GM23338 (cell line): ENCODE data around the gene ARHGEF10L. TPM values are rescaled to one million over a fixed set of nuclear protein-coding genes. Genes with fewer than 3 reads are reported as not detected.

Experiments used
- ATAC-seq: fragments of 200-7000 bp; cut with Tn5 transposase; 3 replicates; pipeline ENCODE4 v1.9.1; 2020
- DNase-seq: peaks from one replicate; pipeline ENCODE4 v3.0.0-alpha.2; 2015; ENCODE audit warnings: low spot score
- H2AFZ ChIP-seq: fragments of 200-600 bp; sonication (generic); 2 replicates; pipeline ENCODE4 v1.8.0; 2016; ENCODE audit warnings: antibody characterized with exemption, mild to moderate bottlenecking, moderate library complexity
- H3F3A ChIP-seq: fragments of 200-600 bp; sonication (generic); replicated peaks from 2 replicates; pipeline ENCODE4 v1.8.0; 2017; ENCODE audit warnings: antibody characterized with exemption, mixed run types, low read depth
- H3K27ac ChIP-seq: fragments of 200-600 bp; sonication (generic); 2 replicates; pipeline ENCODE4 v1.6.1; 2016; ENCODE audit warnings: low read depth
- H3K27me3 ChIP-seq: fragments of 200-600 bp; sonication (generic); 2 replicates; pipeline ENCODE4 v1.8.0; 2016; ENCODE audit warnings: mild to moderate bottlenecking, mixed run types, moderate library complexity; ENCODE audit not compliant: insufficient read depth
- H3K36me3 ChIP-seq: fragments of 200-600 bp; sonication (generic); 2 replicates; pipeline ENCODE4 v1.8.0; 2016; ENCODE audit warnings: mild to moderate bottlenecking; ENCODE audit not compliant: insufficient read depth
- H3K4me1 ChIP-seq: fragments of 200-600 bp; sonication (generic); 2 replicates; pipeline ENCODE4 v1.8.0; 2016; ENCODE audit warnings: mild to moderate bottlenecking, moderate library complexity; ENCODE audit not compliant: insufficient read depth
- H3K4me2 ChIP-seq: fragments of 200-600 bp; sonication (generic); 2 replicates; pipeline ENCODE4 v1.7.1; 2017; ENCODE audit warnings: mixed run types
- H3K4me3 ChIP-seq: fragments of 200-600 bp; sonication (generic); 2 replicates; pipeline ENCODE4 v1.6.1; 2016; ENCODE audit warnings: mixed run types
- H3K79me2 ChIP-seq: fragments of 200-600 bp; sonication (generic); replicated peaks from 2 replicates; pipeline ENCODE4 v1.8.0; 2017; ENCODE audit warnings: mild to moderate bottlenecking; ENCODE audit not compliant: insufficient read depth
- H3K9me2 ChIP-seq: fragments of 200-600 bp; sonication (generic); 2 replicates; pipeline ENCODE4 v1.8.0; 2017; ENCODE audit not compliant: insufficient read depth
- H4K20me1 ChIP-seq: fragments of 200-600 bp; sonication (generic); replicated peaks from 2 replicates; pipeline ENCODE4 v1.8.0; 2017; ENCODE audit warnings: mild to moderate bottlenecking; ENCODE audit not compliant: insufficient read depth
- H3K27ac Mint-ChIP-seq: 2 replicates; pipeline ENCODE4 v1.8.0; 2020; ENCODE audit warnings: inconsistent platforms, mild to moderate bottlenecking, moderate library complexity, mixed read lengths
- H3K27me3 Mint-ChIP-seq: 3 replicates; pipeline ENCODE4 v1.8.0; 2022; ENCODE audit warnings: low read depth, mild to moderate bottlenecking, moderate library complexity, mixed read lengths, inconsistent platforms; ENCODE audit not compliant: insufficient read depth, poor library complexity
- H3K36me3 Mint-ChIP-seq: 3 replicates; pipeline ENCODE4 v1.8.0; 2021; ENCODE audit warnings: low read depth, mild to moderate bottlenecking, inconsistent platforms, moderate library complexity, mixed read lengths
- H3K4me1 Mint-ChIP-seq: 3 replicates; pipeline ENCODE4 v1.8.0; 2020; ENCODE audit warnings: mild to moderate bottlenecking, inconsistent platforms, mixed read lengths
- H3K4me3 Mint-ChIP-seq: 3 replicates; pipeline ENCODE4 v1.8.0; 2021; ENCODE audit warnings: moderate library complexity, mild to moderate bottlenecking, inconsistent platforms, mixed read lengths
- H3K9me3 Mint-ChIP-seq: 3 replicates; pipeline ENCODE4 v1.8.0; 2020; ENCODE audit warnings: moderate library complexity, mild to moderate bottlenecking, inconsistent platforms, mixed read lengths
- EZH2 ChIP-seq: fragments of 200-600 bp; sonication (generic); IDR thresholded peaks from one replicate; pipeline ENCODE4 v1.8.0; 2017; ENCODE audit warnings: antibody characterized with exemption, mild to moderate bottlenecking, low read depth; ENCODE audit not compliant: unreplicated experiment
- EZH2phosphoT487 ChIP-seq: fragments of 200-600 bp; sonication (generic); IDR thresholded peaks from one replicate; pipeline ENCODE4 v1.8.1; 2018; ENCODE audit warnings: antibody characterized with exemption; ENCODE audit not compliant: unreplicated experiment
- POLR2AphosphoS5 ChIP-seq: IDR thresholded peaks from 2 replicates; pipeline ENCODE4 v1.6.1; 2016; ENCODE audit warnings: antibody characterized with exemption, low read depth
- STAT1 ChIP-seq: IDR thresholded peaks from one replicate; pipeline ENCODE4 v1.6.1; 2016; ENCODE audit warnings: antibody characterized with exemption; ENCODE audit not compliant: unreplicated experiment
- ZNF114 ChIP-seq: fragments of 250-450 bp; sonication (Bioruptor Pico); IDR thresholded peaks from 2 replicates; pipeline ENCODE4 v1.5.0; 2020; ENCODE audit warnings: mild to moderate bottlenecking, moderate library complexity
- ZNF331 ChIP-seq: fragments of 250-450 bp; sonication (Bioruptor Pico); IDR thresholded peaks from 2 replicates; pipeline ENCODE4 v1.5.0; 2020; ENCODE audit warnings: low read depth, mild to moderate bottlenecking, moderate library complexity
- polyA plus RNA-seq: library from polyadenylated mRNA; unstranded; fragments of >200 nt; fragmentation: Nextera tagmentation; extraction: Ambion mirVana; gene quantifications from 2 replicates; pipeline ENCODE4 v1.2.1, GENCODE V29; 2016
- total RNA-seq: library from RNA; depleted of rRNA; stranded (reverse); fragments of >200 nt; shearing (Covaris generic); gene quantifications from 2 replicates; pipeline ENCODE4 v1.2.3, GENCODE V29; 2014
- TF ChIP-seq, protein P1 (sequence below): IDR thresholded peaks from 2 replicates; pipeline ENCODE4 v1.6.1; 2016; ENCODE audit warnings: antibody characterized with exemption
- TF ChIP-seq, protein P2 (sequence below): fragments of 250-450 bp; sonication (Bioruptor Pico); IDR thresholded peaks from 2 replicates; pipeline ENCODE4 v1.5.0; 2020; ENCODE audit warnings: mild to moderate bottlenecking, moderate library complexity

The ARHGEF10L gene
- total and polyA plus RNA-seq, 2 experiments from 2014 or later = 12.1 to 46.8 TPM

DNA sequence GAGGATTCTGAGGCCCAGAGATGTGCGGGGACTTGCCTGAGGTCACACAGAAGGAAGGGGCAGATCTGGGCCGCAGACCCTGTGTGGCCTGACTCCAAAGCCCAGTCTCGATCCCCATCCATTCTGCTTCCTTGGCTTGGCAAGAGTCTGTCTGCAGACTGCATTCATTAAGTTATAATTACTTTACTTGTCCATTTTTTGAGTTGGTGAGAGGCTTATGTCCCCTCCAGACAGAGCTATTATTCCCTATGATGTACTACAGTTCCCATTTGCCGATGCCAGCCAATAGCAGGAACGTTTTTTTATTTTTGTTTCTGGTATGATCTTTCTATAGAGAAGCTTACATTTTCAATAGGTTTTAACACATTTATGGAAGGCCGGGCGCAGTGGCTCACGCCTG, 101.5 kb downstream of the ARHGEF10L start:
- Histone ChIP-seq H3K79me2 (no peaks in the 10 kb centered on the region), H3K4me3 (no peak overlapping the region), H3K4me2 (no peak overlapping the region), H3F3A (no peaks in the 10 kb centered on the region), H3K27me3 (no peaks in the 10 kb centered on the region), H2AFZ (no peak overlapping the region), H4K20me1 (no peaks in the 10 kb centered on the region), H3K36me3 (peaks cover 9% of the 10 kb centered on the region), H3K9me2 (no peaks in the 10 kb centered on the region), H3K27ac (no peak overlapping the region), H3K4me1 (no peaks in the 10 kb centered on the region)
- ATAC-seq (no peak), DNase-seq (no peak)
- Mint-ChIP-seq H3K27ac (no peak overlapping the region), H3K27me3 (peaks cover 5% of the 10 kb centered on the region), H3K36me3 (peaks cover 43% of the 10 kb centered on the region), H3K9me3 (no peaks in the 10 kb centered on the region), H3K4me1 (peaks cover 8% of the 10 kb centered on the region; the same call in 2 of the 3 replicates), H3K4me3 (no peak overlapping the region)
- TF ChIP-seq POLR2AphosphoS5 (no peak), EZH2 (no peak), EZH2phosphoT487 (no peak), ZNF331 (no peak), STAT1 (no peak), ZNF114 (no peak)
- TF ChIP-seq, protein P1, sequence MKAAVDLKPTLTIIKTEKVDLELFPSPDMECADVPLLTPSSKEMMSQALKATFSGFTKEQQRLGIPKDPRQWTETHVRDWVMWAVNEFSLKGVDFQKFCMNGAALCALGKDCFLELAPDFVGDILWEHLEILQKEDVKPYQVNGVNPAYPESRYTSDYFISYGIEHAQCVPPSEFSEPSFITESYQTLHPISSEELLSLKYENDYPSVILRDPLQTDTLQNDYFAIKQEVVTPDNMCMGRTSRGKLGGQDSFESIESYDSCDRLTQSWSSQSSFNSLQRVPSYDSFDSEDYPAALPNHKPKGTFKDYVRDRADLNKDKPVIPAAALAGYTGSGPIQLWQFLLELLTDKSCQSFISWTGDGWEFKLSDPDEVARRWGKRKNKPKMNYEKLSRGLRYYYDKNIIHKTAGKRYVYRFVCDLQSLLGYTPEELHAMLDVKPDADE = no peak
- TF ChIP-seq, protein P2, sequence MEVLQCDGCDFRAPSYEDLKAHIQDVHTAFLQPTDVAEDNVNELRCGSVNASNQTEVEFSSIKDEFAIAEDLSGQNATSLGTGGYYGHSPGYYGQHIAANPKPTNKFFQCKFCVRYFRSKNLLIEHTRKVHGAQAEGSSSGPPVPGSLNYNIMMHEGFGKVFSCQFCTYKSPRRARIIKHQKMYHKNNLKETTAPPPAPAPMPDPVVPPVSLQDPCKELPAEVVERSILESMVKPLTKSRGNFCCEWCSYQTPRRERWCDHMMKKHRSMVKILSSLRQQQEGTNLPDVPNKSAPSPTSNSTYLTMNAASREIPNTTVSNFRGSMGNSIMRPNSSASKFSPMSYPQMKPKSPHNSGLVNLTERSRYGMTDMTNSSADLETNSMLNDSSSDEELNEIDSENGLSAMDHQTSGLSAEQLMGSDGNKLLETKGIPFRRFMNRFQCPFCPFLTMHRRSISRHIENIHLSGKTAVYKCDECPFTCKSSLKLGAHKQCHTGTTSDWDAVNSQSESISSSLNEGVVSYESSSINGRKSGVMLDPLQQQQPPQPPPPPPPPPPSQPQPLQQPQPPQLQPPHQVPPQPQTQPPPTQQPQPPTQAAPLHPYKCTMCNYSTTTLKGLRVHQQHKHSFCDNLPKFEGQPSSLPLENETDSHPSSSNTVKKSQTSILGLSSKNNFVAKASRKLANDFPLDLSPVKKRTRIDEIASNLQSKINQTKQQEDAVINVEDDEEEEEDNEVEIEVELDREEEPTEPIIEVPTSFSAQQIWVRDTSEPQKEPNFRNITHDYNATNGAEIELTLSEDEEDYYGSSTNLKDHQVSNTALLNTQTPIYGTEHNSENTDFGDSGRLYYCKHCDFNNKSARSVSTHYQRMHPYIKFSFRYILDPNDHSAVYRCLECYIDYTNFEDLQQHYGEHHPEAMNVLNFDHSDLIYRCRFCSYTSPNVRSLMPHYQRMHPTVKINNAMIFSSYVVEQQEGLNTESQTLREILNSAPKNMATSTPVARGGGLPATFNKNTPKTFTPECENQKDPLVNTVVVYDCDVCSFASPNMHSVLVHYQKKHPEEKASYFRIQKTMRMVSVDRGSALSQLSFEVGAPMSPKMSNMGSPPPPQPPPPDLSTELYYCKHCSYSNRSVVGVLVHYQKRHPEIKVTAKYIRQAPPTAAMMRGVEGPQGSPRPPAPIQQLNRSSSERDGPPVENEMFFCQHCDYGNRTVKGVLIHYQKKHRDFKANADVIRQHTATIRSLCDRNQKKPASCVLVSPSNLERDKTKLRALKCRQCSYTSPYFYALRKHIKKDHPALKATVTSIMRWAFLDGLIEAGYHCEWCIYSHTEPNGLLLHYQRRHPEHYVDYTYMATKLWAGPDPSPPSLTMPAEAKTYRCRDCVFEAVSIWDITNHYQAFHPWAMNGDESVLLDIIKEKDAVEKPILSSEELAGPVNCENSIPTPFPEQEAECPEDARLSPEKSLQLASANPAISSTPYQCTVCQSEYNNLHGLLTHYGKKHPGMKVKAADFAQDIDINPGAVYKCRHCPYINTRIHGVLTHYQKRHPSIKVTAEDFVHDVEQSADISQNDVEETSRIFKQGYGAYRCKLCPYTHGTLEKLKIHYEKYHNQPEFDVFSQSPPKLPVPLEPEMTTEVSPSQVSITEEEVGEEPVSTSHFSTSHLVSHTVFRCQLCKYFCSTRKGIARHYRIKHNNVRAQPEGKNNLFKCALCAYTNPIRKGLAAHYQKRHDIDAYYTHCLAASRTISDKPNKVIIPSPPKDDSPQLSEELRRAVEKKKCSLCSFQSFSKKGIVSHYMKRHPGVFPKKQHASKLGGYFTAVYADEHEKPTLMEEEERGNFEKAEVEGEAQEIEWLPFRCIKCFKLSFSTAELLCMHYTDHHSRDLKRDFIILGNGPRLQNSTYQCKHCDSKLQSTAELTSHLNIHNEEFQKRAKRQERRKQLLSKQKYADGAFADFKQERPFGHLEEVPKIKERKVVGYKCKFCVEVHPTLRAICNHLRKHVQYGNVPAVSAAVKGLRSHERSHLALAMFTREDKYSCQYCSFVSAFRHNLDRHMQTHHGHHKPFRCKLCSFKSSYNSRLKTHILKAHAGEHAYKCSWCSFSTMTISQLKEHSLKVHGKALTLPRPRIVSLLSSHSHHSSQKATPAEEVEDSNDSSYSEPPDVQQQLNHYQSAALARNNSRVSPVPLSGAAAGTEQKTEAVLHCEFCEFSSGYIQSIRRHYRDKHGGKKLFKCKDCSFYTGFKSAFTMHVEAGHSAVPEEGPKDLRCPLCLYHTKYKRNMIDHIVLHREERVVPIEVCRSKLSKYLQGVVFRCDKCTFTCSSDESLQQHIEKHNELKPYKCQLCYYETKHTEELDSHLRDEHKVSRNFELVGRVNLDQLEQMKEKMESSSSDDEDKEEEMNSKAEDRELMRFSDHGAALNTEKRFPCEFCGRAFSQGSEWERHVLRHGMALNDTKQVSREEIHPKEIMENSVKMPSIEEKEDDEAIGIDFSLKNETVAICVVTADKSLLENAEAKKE (CRISPR knock-in tag) = no peak
